HCT116 (cell line): ENCODE data around the gene GOLIM4.

Source experiments
- JUND ChIP-seq: IDR thresholded peaks from 2 replicates; pipeline ENCODE4 v1.6.1; 2012
- SP1 ChIP-seq: IDR thresholded peaks from 2 replicates; pipeline ENCODE4 v1.6.1; 2012; ENCODE audit warnings: low read depth
- ZNF274 ChIP-seq: fragments of 200-500 bp; sonication (Bioruptor generic); IDR thresholded peaks from 2 replicates; pipeline ENCODE4 v1.6.1; 2014; ENCODE audit warnings: mild to moderate bottlenecking, low read depth, low read length, inconsistent platforms
- TF ChIP-seq, protein P1 (sequence below), 3 experiments: fragments of 200-600 bp in 1 of 3; sonication (generic) in 1 of 3; IDR thresholded peaks in 2 of 3; conservative IDR thresholded peaks in 1 of 3; 2 replicates each; pipeline ENCODE4 v1.5.1; 2012 to 2017; ENCODE audit warnings: low read depth in 2 of 3, low read length in 2 of 3, antibody characterized with exemption in 1 of 3, borderline replicate concordance in 1 of 3, control low read depth in 1 of 3, mild to moderate bottlenecking in 1 of 3, mixed read lengths in 1 of 3, mixed run types in 1 of 3, moderate library complexity in 1 of 3; ENCODE audit not compliant: insufficient read depth in 1 of 3
- TF ChIP-seq, protein P2 (sequence below): IDR thresholded peaks from 2 replicates; pipeline ENCODE4 v1.6.1; 2012; ENCODE audit warnings: low read depth

DNA sequence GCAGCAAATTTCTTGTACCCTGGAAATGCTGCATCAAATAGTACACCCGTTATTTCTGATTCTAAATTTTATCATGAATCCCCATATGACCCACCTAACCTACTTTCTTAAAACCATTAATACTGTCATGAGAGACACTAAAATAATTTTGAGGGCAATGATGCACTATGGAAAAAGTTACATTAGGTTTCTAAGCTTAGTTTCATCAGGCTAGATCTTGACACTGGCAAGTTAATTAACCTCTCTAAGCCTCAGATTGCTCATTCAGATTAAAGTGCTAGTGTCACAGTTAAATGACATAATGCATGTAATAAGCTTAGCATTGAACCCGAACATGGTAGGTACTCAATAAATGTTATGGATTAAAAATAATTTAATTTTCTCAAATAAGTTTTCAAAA lies 8.2 kb downstream of the GOLIM4 start:
- TF ChIP-seq JUND = no peak
- no peak for TF ChIP-seq SP1
- TF ChIP-seq, protein P1, sequence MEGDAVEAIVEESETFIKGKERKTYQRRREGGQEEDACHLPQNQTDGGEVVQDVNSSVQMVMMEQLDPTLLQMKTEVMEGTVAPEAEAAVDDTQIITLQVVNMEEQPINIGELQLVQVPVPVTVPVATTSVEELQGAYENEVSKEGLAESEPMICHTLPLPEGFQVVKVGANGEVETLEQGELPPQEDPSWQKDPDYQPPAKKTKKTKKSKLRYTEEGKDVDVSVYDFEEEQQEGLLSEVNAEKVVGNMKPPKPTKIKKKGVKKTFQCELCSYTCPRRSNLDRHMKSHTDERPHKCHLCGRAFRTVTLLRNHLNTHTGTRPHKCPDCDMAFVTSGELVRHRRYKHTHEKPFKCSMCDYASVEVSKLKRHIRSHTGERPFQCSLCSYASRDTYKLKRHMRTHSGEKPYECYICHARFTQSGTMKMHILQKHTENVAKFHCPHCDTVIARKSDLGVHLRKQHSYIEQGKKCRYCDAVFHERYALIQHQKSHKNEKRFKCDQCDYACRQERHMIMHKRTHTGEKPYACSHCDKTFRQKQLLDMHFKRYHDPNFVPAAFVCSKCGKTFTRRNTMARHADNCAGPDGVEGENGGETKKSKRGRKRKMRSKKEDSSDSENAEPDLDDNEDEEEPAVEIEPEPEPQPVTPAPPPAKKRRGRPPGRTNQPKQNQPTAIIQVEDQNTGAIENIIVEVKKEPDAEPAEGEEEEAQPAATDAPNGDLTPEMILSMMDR (IDR thresholded peaks at IDR 0.05 in 2 of 3, conservative IDR thresholded peaks at IDR 0.05 in 1 of 3; ENCODE audit: borderline replicate concordance in 1 of 3, insufficient read depth in 1 of 3, low read depth in 2 of 3, low read length in 2 of 3) = no peak
- TF ChIP-seq, protein P2, sequence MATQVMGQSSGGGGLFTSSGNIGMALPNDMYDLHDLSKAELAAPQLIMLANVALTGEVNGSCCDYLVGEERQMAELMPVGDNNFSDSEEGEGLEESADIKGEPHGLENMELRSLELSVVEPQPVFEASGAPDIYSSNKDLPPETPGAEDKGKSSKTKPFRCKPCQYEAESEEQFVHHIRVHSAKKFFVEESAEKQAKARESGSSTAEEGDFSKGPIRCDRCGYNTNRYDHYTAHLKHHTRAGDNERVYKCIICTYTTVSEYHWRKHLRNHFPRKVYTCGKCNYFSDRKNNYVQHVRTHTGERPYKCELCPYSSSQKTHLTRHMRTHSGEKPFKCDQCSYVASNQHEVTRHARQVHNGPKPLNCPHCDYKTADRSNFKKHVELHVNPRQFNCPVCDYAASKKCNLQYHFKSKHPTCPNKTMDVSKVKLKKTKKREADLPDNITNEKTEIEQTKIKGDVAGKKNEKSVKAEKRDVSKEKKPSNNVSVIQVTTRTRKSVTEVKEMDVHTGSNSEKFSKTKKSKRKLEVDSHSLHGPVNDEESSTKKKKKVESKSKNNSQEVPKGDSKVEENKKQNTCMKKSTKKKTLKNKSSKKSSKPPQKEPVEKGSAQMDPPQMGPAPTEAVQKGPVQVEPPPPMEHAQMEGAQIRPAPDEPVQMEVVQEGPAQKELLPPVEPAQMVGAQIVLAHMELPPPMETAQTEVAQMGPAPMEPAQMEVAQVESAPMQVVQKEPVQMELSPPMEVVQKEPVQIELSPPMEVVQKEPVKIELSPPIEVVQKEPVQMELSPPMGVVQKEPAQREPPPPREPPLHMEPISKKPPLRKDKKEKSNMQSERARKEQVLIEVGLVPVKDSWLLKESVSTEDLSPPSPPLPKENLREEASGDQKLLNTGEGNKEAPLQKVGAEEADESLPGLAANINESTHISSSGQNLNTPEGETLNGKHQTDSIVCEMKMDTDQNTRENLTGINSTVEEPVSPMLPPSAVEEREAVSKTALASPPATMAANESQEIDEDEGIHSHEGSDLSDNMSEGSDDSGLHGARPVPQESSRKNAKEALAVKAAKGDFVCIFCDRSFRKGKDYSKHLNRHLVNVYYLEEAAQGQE = no peak
- TF ChIP-seq ZNF274 = no peak
